SK-N-SH (cell line): ENCODE data around the gene RNF167. TPM values are rescaled to one million over a fixed set of nuclear protein-coding genes. Genes with fewer than 3 reads are reported as not detected.

Source experiments
- CTCF ChIA-PET: fragments of 300-600, 350-600 bp; formaldehyde crosslinking; extraction: SDS; loops from one replicate; lab custom pipeline; 2021; lab: Yijun Ruan, JAX
- POLR2A ChIA-PET: fragments of 350-600 bp; sonication (Branson Sonifier 250); formaldehyde crosslinking; extraction: SDS; loops from one replicate; lab custom pipeline; 2020; ENCODE audit warnings: antibody characterized with exemption, inconsistent platforms; lab: Yijun Ruan, JAX
- DNase-seq: peaks from one replicate; pipeline ENCODE4 v3.0.0; 2012
- H2AFZ ChIP-seq: fragments of 200-600 bp; sonication (generic); 2 replicates; pipeline ENCODE4 v1.8.1; 2016; ENCODE audit warnings: antibody characterized with exemption, mild to moderate bottlenecking, low read depth
- H3F3A ChIP-seq: fragments of 200-600 bp; sonication (generic); replicated peaks from 2 replicates; pipeline ENCODE3; 2016; ENCODE audit warnings: antibody characterized with exemption, mild to moderate bottlenecking; ENCODE audit not compliant: insufficient read depth
- H3K27ac ChIP-seq, 2 experiments: fragments of 200-500 bp in 1 of 2; fragments of 200-600 bp in 1 of 2; sonication (Bioruptor generic) in 1 of 2; sonication (generic), shearing (Covaris generic) in 1 of 2; 2 replicates each; pipeline versions ENCODE4 v1.5.1 to v1.6.1; 2014 to 2016; ENCODE audit warnings: low read depth in 2 of 2, inconsistent platforms in 1 of 2, low read length in 1 of 2, mild to moderate bottlenecking in 1 of 2, mixed read lengths in 1 of 2
- H3K27me3 ChIP-seq: fragments of 200-600 bp; sonication (generic), shearing (Covaris generic); 2 replicates; pipeline ENCODE4 v1.6.1; 2016; ENCODE audit warnings: mixed run types; ENCODE audit not compliant: insufficient read depth
- H3K36me3 ChIP-seq, 2 experiments: fragments of 200-500 bp in 1 of 2; fragments of 200-600 bp in 1 of 2; sonication (Bioruptor generic) in 1 of 2; sonication (generic) in 1 of 2; replicated peaks in 1 of 2; 2 replicates each; pipeline versions ENCODE3 to v1.5.1; 2014 to 2016; ENCODE audit warnings: low read length in 1 of 2, mild to moderate bottlenecking in 1 of 2; ENCODE audit not compliant: insufficient read depth in 2 of 2, control insufficient read depth in 1 of 2
- H3K4me1 ChIP-seq, 2 experiments: fragments of 200-500 bp in 1 of 2; fragments of 200-600 bp in 1 of 2; sonication (Bioruptor generic) in 1 of 2; sonication (generic), shearing (Covaris generic) in 1 of 2; 2 replicates each; pipeline versions ENCODE4 v1.5.1 to v1.6.1; 2014 to 2016; ENCODE audit warnings: low read depth in 1 of 2, low read length in 1 of 2, mixed run types in 1 of 2; ENCODE audit not compliant: insufficient read depth in 2 of 2, control insufficient read depth in 1 of 2
- H3K4me2 ChIP-seq: fragments of 200-600 bp; sonication (generic), shearing (Covaris generic); 2 replicates; pipeline ENCODE4 v1.6.1; 2017; ENCODE audit warnings: mixed run types
- H3K4me3 ChIP-seq, 2 experiments: fragments of 200-500 bp in 1 of 2; fragments of 200-600 bp in 1 of 2; sonication (Bioruptor generic) in 1 of 2; sonication (generic), shearing (Covaris generic) in 1 of 2; 2 replicates each; pipeline versions ENCODE4 v1.5.1 to v1.8.1; 2014 to 2016; ENCODE audit warnings: low read depth in 2 of 2, inconsistent platforms in 1 of 2, low read length in 1 of 2, mild to moderate bottlenecking in 1 of 2, mixed read lengths in 1 of 2, moderate library complexity in 1 of 2
- H3K79me2 ChIP-seq: fragments of 200-600 bp; sonication (generic); 2 replicates; pipeline ENCODE4 v1.8.1; 2017; ENCODE audit warnings: mild to moderate bottlenecking; ENCODE audit not compliant: insufficient read depth
- H3K9ac ChIP-seq: fragments of 200-600 bp; sonication (generic); 2 replicates; pipeline ENCODE4 v1.6.1; 2017; ENCODE audit warnings: mixed run types
- H3K9me2 ChIP-seq: fragments of 200-600 bp; sonication (generic); 2 replicates; pipeline ENCODE4 v1.6.1; 2017; ENCODE audit warnings: mixed run types
- H3K9me3 ChIP-seq: fragments of 200-600 bp; sonication (generic); 2 replicates; pipeline ENCODE4 v1.6.1; 2017; ENCODE audit warnings: mixed run types, mild to moderate bottlenecking, moderate library complexity
- H4K20me1 ChIP-seq: fragments of 200-600 bp; sonication (generic); 2 replicates; pipeline ENCODE4 v1.6.1; 2017; ENCODE audit warnings: mild to moderate bottlenecking, mixed run types; ENCODE audit not compliant: insufficient read depth
- CHD2 ChIP-seq: fragments of 150-350 bp; IDR thresholded peaks from 2 replicates; pipeline ENCODE4 v1.6.1; 2018; ENCODE audit warnings: low read length; ENCODE audit not compliant: partially characterized antibody
- CTCF ChIP-seq: fragments of 200-600 bp; sonication (generic); IDR thresholded peaks from 2 replicates; pipeline ENCODE4 v1.6.1; 2017; ENCODE audit warnings: antibody characterized with exemption, mild to moderate bottlenecking, moderate library complexity
- ELF1 ChIP-seq: IDR thresholded peaks from 2 replicates; pipeline ENCODE4 v1.4.0; 2012
- EP300 ChIP-seq, 2 experiments: IDR thresholded peaks; 2 replicates each; pipeline versions ENCODE4 v1.4.0 to v1.6.1; 2012; ENCODE audit warnings: borderline replicate concordance in 1 of 2, low read depth in 1 of 2, low read length in 1 of 2
- EZH2phosphoT487 ChIP-seq: fragments of 200-600 bp; sonication (generic); IDR thresholded peaks from 2 replicates; pipeline ENCODE4 v1.6.1; 2017; ENCODE audit warnings: low read depth, mixed run types, mild to moderate bottlenecking, antibody characterized with exemption, moderate library complexity, borderline replicate concordance
- FOSL2 ChIP-seq: IDR thresholded peaks from 2 replicates; pipeline ENCODE4 v1.4.0; 2012; ENCODE audit warnings: low read depth, mild to moderate bottlenecking, moderate library complexity, borderline replicate concordance
- FOXJ3 ChIP-seq: sonication (generic); formaldehyde crosslinking; IDR thresholded peaks from 2 replicates; pipeline ENCODE4 v1.5.1; 2020; ENCODE audit warnings: mild to moderate bottlenecking, missing genetic modification reagents
- FOXM1 ChIP-seq: IDR thresholded peaks from 2 replicates; pipeline ENCODE4 v1.4.0; 2012; ENCODE audit warnings: low read depth, mild to moderate bottlenecking
- GABPA ChIP-seq: IDR thresholded peaks from 2 replicates; pipeline ENCODE4 v1.4.0; 2012; ENCODE audit warnings: low read depth, mild to moderate bottlenecking
- GATA2 ChIP-seq: sonication (generic); formaldehyde crosslinking; IDR thresholded peaks from 2 replicates; pipeline ENCODE4 v1.5.0; 2020; ENCODE audit warnings: mild to moderate bottlenecking, missing genetic modification reagents
- JUND ChIP-seq: IDR thresholded peaks from 2 replicates; pipeline ENCODE4 v1.4.0; 2012
- MXI1 ChIP-seq: IDR thresholded peaks from 2 replicates; pipeline ENCODE4 v1.6.1; 2012; ENCODE audit warnings: mild to moderate bottlenecking, low read depth, low read length, improper control_type of control experiment
- NFIC ChIP-seq: IDR thresholded peaks from 2 replicates; pipeline ENCODE4 v1.4.0; 2012; ENCODE audit warnings: borderline replicate concordance
- POLR2AphosphoS5 ChIP-seq: IDR thresholded peaks from 2 replicates; pipeline ENCODE4 v1.6.1; 2012; ENCODE audit warnings: low read depth, low read length
- RCOR1 ChIP-seq: fragments of 150-350 bp; IDR thresholded peaks from 2 replicates; pipeline ENCODE4 v1.6.1; 2017; ENCODE audit warnings: antibody characterized with exemption, low read length
- REST ChIP-seq: IDR thresholded peaks from 2 replicates; pipeline ENCODE4 v1.6.1; 2012; ENCODE audit warnings: mild to moderate bottlenecking, low read depth, low read length, moderate library complexity
- SIN3A ChIP-seq: IDR thresholded peaks from 2 replicates; pipeline ENCODE4 v1.6.1; 2012; ENCODE audit warnings: low read depth, mild to moderate bottlenecking, low read length, moderate library complexity, borderline replicate concordance
- YY1 ChIP-seq: IDR thresholded peaks from 2 replicates; pipeline ENCODE4 v1.4.0; 2012; ENCODE audit warnings: low read depth, mild to moderate bottlenecking
- polyA plus RNA-seq, 3 experiments: library from polyadenylated mRNA; depleted of rRNA; stranded (reverse); fragments of >200 nt; gene quantifications; 2 replicates each; pipeline ENCODE4 v1.2.3, GENCODE V29; 2012
- TF ChIP-seq, protein P1 (sequence below): IDR thresholded peaks from 2 replicates; pipeline ENCODE4 v1.4.0; 2012; ENCODE audit warnings: low read depth

Gene RNF167
- polyA plus RNA-seq, 1 of the 3 experiments (the other 2 are of a cell fraction): 115 TPM

DNA sequence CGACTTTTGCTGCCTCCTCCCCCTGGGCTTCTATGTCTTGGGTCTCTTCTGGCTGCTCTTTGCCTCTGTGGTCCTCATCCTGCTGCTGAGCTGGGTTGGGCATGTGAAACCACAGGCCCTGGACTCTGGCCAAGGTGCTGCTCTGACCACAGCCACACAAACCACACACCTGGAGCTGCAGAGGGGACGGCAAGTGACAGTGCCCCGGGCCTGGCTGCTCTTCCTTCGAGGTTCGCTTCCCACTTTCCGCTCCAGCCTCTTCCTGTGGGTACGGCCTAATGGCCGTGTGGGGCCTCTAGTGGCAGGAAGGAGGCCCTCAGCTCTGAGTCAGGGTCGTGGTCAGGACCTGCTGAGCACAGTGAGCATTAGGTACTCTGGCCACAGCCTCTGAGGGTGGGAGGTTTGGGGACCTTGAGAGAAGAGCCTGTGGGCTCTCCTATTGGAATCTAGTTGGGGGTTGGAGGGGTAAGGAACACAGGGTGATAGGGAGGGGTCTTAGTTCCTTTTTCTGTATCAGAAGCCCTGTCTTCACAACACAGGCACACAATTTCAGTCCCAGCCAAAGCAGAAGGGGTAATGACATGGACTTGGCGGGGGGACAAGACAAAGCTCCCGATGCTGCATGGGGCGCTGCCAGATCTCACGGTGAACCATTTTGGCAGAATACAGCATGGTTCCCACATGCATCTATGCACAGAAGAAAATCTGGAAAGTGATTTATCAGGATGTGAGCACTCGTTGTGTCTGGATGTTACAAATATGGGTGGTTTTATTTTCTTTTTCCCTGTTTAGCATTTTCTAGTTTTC lies 5.7 kb upstream of the RNF167 start (continued):
- TF ChIP-seq EZH2phosphoT487 (no peak), RCOR1 (no peak), EP300 (IDR thresholded peaks at IDR 0.05; ENCODE audit: borderline replicate concordance in 1 of 2, low read depth in 1 of 2, low read length in 1 of 2) (no peak), ELF1 (no peak), FOSL2 (no peak), FOXJ3 (CRISPR knock-in tag) (no peak), CTCF (peak; percentile 44)
- TF ChIP-seq, protein P1, sequence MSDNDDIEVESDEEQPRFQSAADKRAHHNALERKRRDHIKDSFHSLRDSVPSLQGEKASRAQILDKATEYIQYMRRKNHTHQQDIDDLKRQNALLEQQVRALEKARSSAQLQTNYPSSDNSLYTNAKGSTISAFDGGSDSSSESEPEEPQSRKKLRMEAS: no peak

- no peak overlapping the region for H3K9ac ChIP-seq
- H3K9me2 ChIP-seq: no peaks in the 10 kb centered on the region
- ChIA-PET CTCF (interaction anchor here (1.7 to 2.3 kb wide), 3 partner anchors 11 to 27 kb away, joined by 5 to 11 read pairs (median 10); no protein-coding TSS in a partner anchor), POLR2A (no interaction called here)
- no peak overlapping the region for H3K27ac ChIP-seq
- peaks cover 19% of the 10 kb centered on the region; the same call in 1 of the 2 replicates for H3K79me2 ChIP-seq
- no peaks in the 10 kb centered on the region for H3K9me3 ChIP-seq
- H3K27me3 ChIP-seq: no peaks in the 10 kb centered on the region
- TF ChIP-seq REST (no peak), FOXM1 (no peak), GABPA (no peak), SIN3A (no peak), GATA2 (CRISPR knock-in tag) (no peak), EZH2phosphoT487 (no peak), POLR2AphosphoS5 (no peak), RCOR1 (no peak), JUND (no peak), YY1 (no peak), MXI1 (no peak), FOXJ3 (CRISPR knock-in tag) (no peak), NFIC (no peak), CHD2 (no peak)
- H3K4me3 ChIP-seq: no peak overlapping the region
- no peak for DNase-seq
- peaks cover 7 to 22% of the 10 kb centered on the region in 2 experiments; a peak in 2 of 4 replicates for H3K4me1 ChIP-seq
- H2AFZ ChIP-seq: no peak overlapping the region
- peaks cover 15 to 16% of the 10 kb centered on the region in 2 experiments for H3K36me3 ChIP-seq
- peaks cover 5% of the 10 kb centered on the region for H3F3A ChIP-seq
- H4K20me1 ChIP-seq: no peaks in the 10 kb centered on the region
- H3K4me2 ChIP-seq: no peak overlapping the region
Observed at GRCh38 chr17:4935650-4936049, 4.4 kb upstream of the RNF167 start.
